HFFc6 (cell line): Measurements from ENCODE around the gene COQ8B. TPM values are rescaled to one million over a fixed set of nuclear protein-coding genes. Genes with fewer than 3 reads are reported as not detected.

Experiments
- DNase-seq: peaks from one replicate; pipeline ENCODE4 v3.0.0-alpha.2; 2018
- H3K27ac Mint-ChIP-seq: 2 replicates; pipeline ENCODE4 v1.8.0; 2020; ENCODE audit warnings: mild to moderate bottlenecking, mixed read lengths
- H3K27me3 Mint-ChIP-seq: 2 replicates; pipeline ENCODE4 v1.8.0; 2021; ENCODE audit warnings: mild to moderate bottlenecking, moderate library complexity, mixed read lengths; ENCODE audit not compliant: insufficient read depth
- H3K36me3 Mint-ChIP-seq: 2 replicates; pipeline ENCODE4 v1.8.0; 2021; ENCODE audit warnings: low read depth, mixed read lengths
- H3K4me1 Mint-ChIP-seq: 2 replicates; pipeline ENCODE4 v1.8.0; 2020; ENCODE audit warnings: low read depth, mixed read lengths
- H3K4me3 Mint-ChIP-seq: 2 replicates; pipeline ENCODE4 v1.8.0; 2020; ENCODE audit warnings: mild to moderate bottlenecking, moderate library complexity, mixed read lengths
- H3K9me3 Mint-ChIP-seq: 2 replicates; pipeline ENCODE4 v1.8.0; 2020; ENCODE audit warnings: mild to moderate bottlenecking, mixed read lengths
- CTCF ChIP-seq: fragments of 200-600 bp; sonication (generic); IDR thresholded peaks from 2 replicates; pipeline ENCODE4 v1.5.0; 2021; ENCODE audit warnings: antibody characterized with exemption, mild to moderate bottlenecking
- total RNA-seq, 6 experiments: library from RNA; stranded (reverse); fragmentation: NEBNext Ultra II Directional; extraction: Animal tissue kit (Norgen Biotek cat#: 25700); gene quantifications; 2 replicates in 1 of 6; 3 replicates in 5 of 6; pipeline ENCODE4 v1.2.3, GENCODE V29; 2021

COQ8B gene
- total RNA-seq, 6 experiments from 2014 or later = 19.8 to 28.6 (median 23.6) TPM

- Mint-ChIP-seq H3K27ac (peak overlapping the region; percentile 64), H3K4me3 (peak overlapping the region; percentile 28), H3K36me3 (peaks cover 52% of the 10 kb centered on the region), H3K9me3 (no peaks in the 10 kb centered on the region), H3K4me1 (peaks cover 35% of the 10 kb centered on the region), H3K27me3 (peaks cover 6% of the 10 kb centered on the region)
- no peak for TF ChIP-seq CTCF
- peak; percentile 21 for DNase-seq
These were observed 38.0 kb upstream of the COQ8B start for GRCh38 chr19:40754611-40755247.

GRCh38 chr19:40752257-40752781 lies 35.6 kb upstream of the COQ8B start:
- peaks cover 6% of the 10 kb centered on the region for H3K27me3 Mint-ChIP-seq
- peaks cover 46% of the 10 kb centered on the region for H3K36me3 Mint-ChIP-seq
- H3K9me3 Mint-ChIP-seq = no peaks in the 10 kb centered on the region
- TF ChIP-seq CTCF = no peak
- peak overlapping the region; percentile 96 for H3K4me3 Mint-ChIP-seq
- H3K4me1 Mint-ChIP-seq = peaks cover 48% of the 10 kb centered on the region
- no peak for DNase-seq
- H3K27ac Mint-ChIP-seq = peak overlapping the region; percentile 96

- no peak for TF ChIP-seq CTCF
- Mint-ChIP-seq H3K4me3 (peak within 1 kb of the TSS; percentile 96), H3K27ac (peak within 1 kb of the TSS; percentile 96), H3K36me3 (peaks cover 40% of the 10 kb centered on the region), H3K4me1 (peaks cover 40% of the 10 kb centered on the region), H3K27me3 (peaks cover 4% of the 10 kb centered on the region), H3K9me3 (no peaks in the 10 kb centered on the region)
- peak; percentile 97 for DNase-seq
These were observed 34.3 kb upstream of the COQ8B start, which contains the start of gene SNRPA for GRCh38 chr19:40750874-40751537. Gene SNRPA (plus strand): TSS chr19:40751203. CDS start chr19:40751409, 206 bp downstream.

- H3K36me3 Mint-ChIP-seq = peaks cover 35% of the 10 kb centered on the region
- H3K4me3 Mint-ChIP-seq = peak within 1 kb of the TSS; percentile 96
- peak within 1 kb of the TSS; percentile 96 for H3K27ac Mint-ChIP-seq
- H3K9me3 Mint-ChIP-seq = no peaks in the 10 kb centered on the region
- peaks cover 4% of the 10 kb centered on the region for H3K27me3 Mint-ChIP-seq
- peak; percentile 100 for DNase-seq
- H3K4me1 Mint-ChIP-seq = peaks cover 37% of the 10 kb centered on the region
- TF ChIP-seq CTCF = no peak
These were observed 33.6 kb upstream of the COQ8B start, which contains the start of gene ACTMAP for GRCh38 chr19:40750058-40750873. Gene ACTMAP (minus strand): TSS chr19:40750477. CDS start chr19:40749803, 674 bp downstream.

- peaks cover 23% of the 10 kb centered on the region for H3K36me3 Mint-ChIP-seq
These were observed 30.9 kb upstream of the COQ8B start for GRCh38 chr19:40747536-40747935.

More at GRCh38 chr19:40747536-40747935, 30.9 kb upstream of the COQ8B start:
- Mint-ChIP-seq H3K4me1 (peaks cover 27% of the 10 kb centered on the region), H3K4me3 (no peak overlapping the region), H3K27ac (no peak overlapping the region), H3K9me3 (no peaks in the 10 kb centered on the region), H3K27me3 (peaks cover 4% of the 10 kb centered on the region)
- DNase-seq = no peak
- no peak for TF ChIP-seq CTCF
